Stimulated activated naive CD8-positive, alpha-beta T cell treated with anti-CD3 and anti-CD28 coated beads, Interleukin-15, Interleukin-2, amounts not matched to agents 100 ng/mL and 50 ng/mL, for 24 hours (primary cell): Measurements from ENCODE around the gene ZNF71.

Experiments used
- H3K27ac Mint-ChIP-seq: one replicate; pipeline ENCODE4 v1.8.0; 2021; ENCODE audit warnings: mild to moderate bottlenecking, mixed read lengths
- H3K27me3 Mint-ChIP-seq: one replicate; pipeline ENCODE4 v1.8.0; 2021; ENCODE audit warnings: mixed read lengths
- H3K36me3 Mint-ChIP-seq: one replicate; pipeline ENCODE4 v1.8.0; 2021; ENCODE audit warnings: low read depth, mixed read lengths
- H3K4me1 Mint-ChIP-seq: one replicate; pipeline ENCODE4 v1.8.0; 2021; ENCODE audit warnings: low read depth, mixed read lengths
- H3K4me3 Mint-ChIP-seq: one replicate; pipeline ENCODE4 v1.8.0; 2021; ENCODE audit warnings: mild to moderate bottlenecking, mixed read lengths
- H3K9me3 Mint-ChIP-seq: one replicate; pipeline ENCODE4 v1.8.0; 2021; ENCODE audit warnings: mixed read lengths

ZNF71 gene

DNA sequence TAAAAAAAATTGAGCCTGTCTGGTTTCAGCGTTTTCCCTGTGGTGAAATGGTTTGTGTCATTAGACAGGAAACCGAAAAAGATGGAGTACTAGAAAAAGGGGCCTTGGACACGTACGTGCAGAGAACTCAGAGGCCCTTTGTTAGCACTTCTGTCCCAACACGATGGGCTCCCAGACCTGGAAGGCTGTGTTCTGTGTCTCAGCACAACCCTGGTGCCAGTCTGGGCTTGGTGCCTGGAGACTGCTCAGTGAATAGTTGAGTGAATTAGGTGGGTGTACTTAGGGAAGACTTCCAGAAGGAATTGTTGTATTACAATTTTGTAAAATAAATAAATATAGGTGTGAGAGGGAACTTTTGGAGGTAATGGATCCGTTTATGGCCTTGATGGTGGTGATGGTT, 8.7 kb downstream of the ZNF71 start:
- Mint-ChIP-seq H3K9me3 (peaks cover 32% of the 10 kb centered on the region), H3K27me3 (no peaks in the 10 kb centered on the region), H3K27ac (no peak overlapping the region), H3K36me3 (peaks cover 85% of the 10 kb centered on the region), H3K4me1 (no peaks in the 10 kb centered on the region), H3K4me3 (no peak overlapping the region)

DNA sequence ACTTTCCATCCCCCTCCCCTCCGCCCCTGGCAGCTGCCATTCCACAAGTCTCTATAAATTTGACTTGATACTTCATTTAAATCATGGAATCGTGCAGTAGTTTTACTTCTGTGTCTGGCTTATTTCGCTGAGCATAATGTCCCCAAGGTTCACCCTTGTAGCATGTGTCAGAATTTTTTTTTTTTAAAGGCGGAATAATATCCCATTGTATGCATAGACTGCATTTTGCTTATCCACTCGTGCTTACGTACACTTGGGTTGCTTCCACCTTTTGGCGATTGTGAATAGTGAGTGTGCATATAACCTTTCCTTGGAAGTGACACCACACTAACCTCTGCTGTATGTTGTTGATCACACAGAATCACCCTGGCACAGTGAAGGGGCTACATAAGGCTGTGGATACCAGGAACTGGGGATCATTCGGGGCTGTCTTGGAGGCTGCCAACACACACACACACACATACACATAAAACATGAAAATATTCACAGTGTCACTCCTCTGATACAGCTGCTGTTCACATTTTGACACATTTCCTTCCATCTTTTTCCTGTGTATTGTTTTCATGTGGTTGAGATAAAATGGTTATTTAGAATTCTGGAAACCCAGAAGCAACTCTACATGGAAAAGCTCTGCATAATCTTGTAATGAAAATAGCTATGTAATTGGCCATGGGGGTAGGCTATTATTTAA, 13.3 kb downstream of the ZNF71 start:
- Mint-ChIP-seq H3K4me1 (no peaks in the 10 kb centered on the region), H3K36me3 (peaks cover 89% of the 10 kb centered on the region), H3K9me3 (peaks cover 39% of the 10 kb centered on the region), H3K27me3 (no peaks in the 10 kb centered on the region), H3K27ac (no peak overlapping the region), H3K4me3 (no peak overlapping the region)

DNA sequence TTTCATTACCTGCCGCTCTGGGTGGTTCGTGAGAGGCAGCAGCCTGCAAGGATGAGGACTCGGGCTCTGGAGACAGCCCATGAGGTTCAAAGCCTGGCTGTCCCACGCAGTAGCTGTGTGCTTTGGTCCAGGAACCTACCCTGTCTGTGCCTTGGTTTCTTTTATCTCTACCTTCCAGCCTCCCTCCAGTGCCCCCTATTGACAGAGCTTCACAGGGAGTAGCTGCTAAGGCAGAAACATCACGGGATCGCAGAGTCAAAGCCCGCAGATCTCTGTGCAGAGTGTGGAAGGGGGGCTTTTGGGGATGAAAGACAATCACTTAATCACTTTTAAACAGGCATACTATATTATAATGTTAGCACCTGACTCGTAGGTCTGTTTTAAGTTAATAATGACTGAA, 16.2 kb downstream of the ZNF71 start:
- Mint-ChIP-seq H3K27me3 (no peaks in the 10 kb centered on the region), H3K9me3 (peaks cover 56% of the 10 kb centered on the region), H3K36me3 (peaks cover 93% of the 10 kb centered on the region), H3K27ac (no peak overlapping the region), H3K4me1 (no peaks in the 10 kb centered on the region), H3K4me3 (no peak overlapping the region)

DNA sequence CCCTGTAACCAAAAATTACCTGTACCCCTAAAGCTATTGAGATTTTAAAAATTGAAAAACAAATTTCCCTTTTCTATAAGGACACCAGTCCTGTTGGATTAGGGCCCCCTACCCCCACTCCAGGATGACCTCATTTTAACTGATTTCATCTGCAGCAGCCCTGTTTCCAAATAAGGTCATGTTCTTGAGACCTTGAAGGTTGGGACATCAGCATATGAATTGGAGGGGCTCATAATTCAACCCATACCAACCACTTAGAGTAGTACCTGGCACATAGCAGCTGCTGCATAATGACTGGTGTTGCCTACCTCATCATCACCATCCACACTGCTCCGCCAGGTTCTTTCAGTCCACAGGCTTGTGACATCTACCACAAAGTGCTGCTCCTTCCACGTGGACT, 17.6 kb downstream of the ZNF71 start:
- peaks cover 69% of the 10 kb centered on the region for H3K9me3 Mint-ChIP-seq
- no peaks in the 10 kb centered on the region for H3K27me3 Mint-ChIP-seq
- no peaks in the 10 kb centered on the region for H3K4me1 Mint-ChIP-seq
- no peak overlapping the region for H3K27ac Mint-ChIP-seq
- no peak overlapping the region for H3K4me3 Mint-ChIP-seq
- H3K36me3 Mint-ChIP-seq: peaks cover 96% of the 10 kb centered on the region

DNA sequence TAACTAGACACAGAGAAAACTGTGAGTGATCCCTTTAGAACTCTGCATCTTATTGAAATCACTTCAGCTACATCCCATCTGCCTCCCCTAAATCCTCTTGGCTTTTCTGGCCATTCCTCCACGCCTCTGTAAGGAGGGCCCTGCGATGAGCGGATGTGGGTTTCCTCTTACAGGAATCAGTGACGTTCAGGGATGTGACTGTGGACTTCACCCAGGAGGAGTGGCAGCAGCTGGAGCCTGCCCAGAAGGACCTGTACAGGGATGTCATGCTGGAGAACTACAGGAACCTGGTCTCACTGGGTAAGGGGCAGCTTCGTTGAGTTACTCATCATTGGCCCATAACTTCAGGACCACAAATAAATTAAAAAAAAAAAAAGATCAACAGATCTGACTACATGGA, 18.5 kb downstream of the ZNF71 start:
- Mint-ChIP-seq H3K4me3 (no peak overlapping the region), H3K36me3 (peaks cover 95% of the 10 kb centered on the region)

DNA sequence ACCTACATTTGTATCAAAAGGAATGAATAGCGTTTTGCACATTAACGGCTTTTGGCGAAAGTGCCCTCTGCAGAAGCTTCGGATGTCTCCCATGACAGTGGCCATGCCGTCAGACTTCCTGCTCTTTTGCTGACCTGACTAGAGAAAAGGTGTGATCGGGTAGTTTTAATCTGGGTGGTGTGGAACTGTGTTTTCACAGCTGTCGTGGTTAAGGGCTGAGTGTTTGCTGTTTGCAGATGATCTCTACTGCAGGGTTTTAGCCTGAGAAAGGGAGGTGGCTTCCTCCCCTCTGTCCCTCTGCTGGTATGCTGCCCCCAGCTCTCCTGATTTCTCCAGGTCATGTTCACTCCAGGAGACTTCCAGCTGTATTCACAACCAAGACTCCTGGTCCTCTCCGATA, 22.4 kb downstream of the ZNF71 start:
- H3K9me3 Mint-ChIP-seq: peaks cover 61% of the 10 kb centered on the region
- H3K27ac Mint-ChIP-seq: no peak overlapping the region
- H3K4me3 Mint-ChIP-seq: no peak overlapping the region
- H3K4me1 Mint-ChIP-seq: no peaks in the 10 kb centered on the region
- no peaks in the 10 kb centered on the region for H3K27me3 Mint-ChIP-seq
- H3K36me3 Mint-ChIP-seq: peaks cover 91% of the 10 kb centered on the region

More for the DNA sequence above, 18.5 kb downstream of the ZNF71 start:
- no peaks in the 10 kb centered on the region for H3K27me3 Mint-ChIP-seq
- no peak overlapping the region for H3K27ac Mint-ChIP-seq
- no peaks in the 10 kb centered on the region for H3K4me1 Mint-ChIP-seq
- H3K9me3 Mint-ChIP-seq: peaks cover 71% of the 10 kb centered on the region

DNA sequence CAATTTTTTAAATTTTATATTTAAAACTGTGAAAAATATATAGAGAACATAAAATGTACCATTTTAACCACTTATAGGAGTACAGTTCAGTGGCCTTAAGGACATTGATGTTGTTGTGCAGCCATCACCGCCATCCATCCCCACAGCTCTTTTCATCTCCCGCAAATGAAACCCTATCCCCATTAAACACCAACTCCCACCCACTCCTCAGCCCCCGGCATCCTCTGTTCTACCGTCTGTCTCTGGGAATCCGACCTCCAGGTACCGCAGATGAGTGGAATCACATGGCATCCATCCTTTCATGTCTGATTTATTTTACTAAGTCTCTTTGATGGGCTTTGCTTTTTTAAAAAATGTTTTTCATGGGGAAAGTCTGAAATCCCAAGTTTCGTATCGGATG, 24.0 kb downstream of the ZNF71 start:
- peaks cover 89% of the 10 kb centered on the region for H3K36me3 Mint-ChIP-seq

DNA sequence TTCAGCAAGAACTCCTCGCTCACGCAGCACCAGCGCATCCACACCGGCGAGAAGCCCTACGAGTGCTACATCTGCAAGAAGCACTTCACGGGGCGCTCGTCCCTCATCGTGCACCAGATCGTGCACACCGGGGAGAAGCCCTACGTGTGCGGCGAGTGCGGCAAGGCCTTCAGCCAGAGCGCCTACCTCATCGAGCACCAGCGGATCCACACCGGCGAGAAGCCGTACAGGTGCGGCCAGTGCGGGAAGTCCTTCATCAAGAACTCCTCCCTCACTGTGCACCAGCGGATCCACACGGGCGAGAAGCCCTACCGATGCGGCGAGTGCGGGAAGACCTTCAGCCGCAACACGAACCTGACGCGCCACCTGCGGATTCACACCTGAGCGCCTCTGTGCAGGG, 27.3 kb downstream of the ZNF71 start:
- Mint-ChIP-seq H3K9me3 (peaks cover 33% of the 10 kb centered on the region), H3K27me3 (no peaks in the 10 kb centered on the region)

More for the DNA sequence above, 24.0 kb downstream of the ZNF71 start:
- no peak overlapping the region for H3K27ac Mint-ChIP-seq
- H3K4me1 Mint-ChIP-seq: no peaks in the 10 kb centered on the region
- H3K4me3 Mint-ChIP-seq: no peak overlapping the region
- H3K27me3 Mint-ChIP-seq: no peaks in the 10 kb centered on the region
- peaks cover 47% of the 10 kb centered on the region for H3K9me3 Mint-ChIP-seq

DNA sequence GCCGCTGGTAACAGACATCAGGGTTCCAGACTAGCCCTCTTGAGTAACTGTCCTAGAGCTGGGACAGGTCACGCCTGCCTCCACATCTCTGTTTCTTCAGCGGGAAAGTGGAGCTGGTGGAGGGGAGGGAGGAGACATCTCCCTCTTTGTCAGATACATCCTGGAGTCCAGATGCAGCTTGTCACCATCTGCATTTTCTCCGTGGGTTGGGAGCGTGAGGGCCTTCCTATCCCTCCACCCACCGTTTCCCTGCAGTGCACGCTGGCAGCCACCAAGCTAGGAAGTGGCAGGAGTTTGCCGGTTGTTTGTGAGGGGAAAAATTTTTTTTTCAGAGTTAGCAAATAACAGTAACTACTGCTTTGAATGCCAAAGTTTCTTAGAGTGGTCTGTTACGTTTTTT, 27.9 kb downstream of the ZNF71 start:
- no peaks in the 10 kb centered on the region for H3K4me1 Mint-ChIP-seq
- H3K4me3 Mint-ChIP-seq: no peak overlapping the region
- no peak overlapping the region for H3K27ac Mint-ChIP-seq
- H3K27me3 Mint-ChIP-seq: no peaks in the 10 kb centered on the region
- H3K36me3 Mint-ChIP-seq: peaks cover 67% of the 10 kb centered on the region
- peaks cover 32% of the 10 kb centered on the region for H3K9me3 Mint-ChIP-seq

More for the DNA sequence above, 27.3 kb downstream of the ZNF71 start:
- peaks cover 74% of the 10 kb centered on the region for H3K36me3 Mint-ChIP-seq
- no peak overlapping the region for H3K27ac Mint-ChIP-seq
- H3K4me1 Mint-ChIP-seq: no peaks in the 10 kb centered on the region
- H3K4me3 Mint-ChIP-seq: no peak overlapping the region

DNA sequence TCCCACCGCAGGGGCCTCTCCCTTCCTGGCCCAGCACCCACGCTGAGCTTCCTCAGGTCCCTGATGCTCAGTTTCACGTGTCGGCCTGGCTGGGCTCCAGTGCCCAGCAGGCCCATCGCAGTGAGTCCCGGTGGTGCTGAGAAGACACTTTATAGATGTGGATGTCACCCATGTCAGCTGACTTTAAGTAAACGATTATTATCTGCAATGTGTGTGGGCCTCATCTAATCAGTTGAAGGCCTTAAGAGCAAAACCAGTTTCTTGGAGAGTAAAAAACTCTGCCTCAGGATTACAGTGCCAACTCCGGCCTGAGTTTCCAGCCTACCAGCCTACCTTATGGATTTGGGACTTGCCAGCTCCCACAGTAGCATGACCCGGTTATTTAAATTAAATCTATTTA, 30.6 kb downstream of the ZNF71 start:
- Mint-ChIP-seq H3K27ac (no peak overlapping the region), H3K9me3 (peaks cover 27% of the 10 kb centered on the region), H3K27me3 (no peaks in the 10 kb centered on the region), H3K4me1 (no peaks in the 10 kb centered on the region), H3K4me3 (no peak overlapping the region), H3K36me3 (peaks cover 53% of the 10 kb centered on the region)

DNA sequence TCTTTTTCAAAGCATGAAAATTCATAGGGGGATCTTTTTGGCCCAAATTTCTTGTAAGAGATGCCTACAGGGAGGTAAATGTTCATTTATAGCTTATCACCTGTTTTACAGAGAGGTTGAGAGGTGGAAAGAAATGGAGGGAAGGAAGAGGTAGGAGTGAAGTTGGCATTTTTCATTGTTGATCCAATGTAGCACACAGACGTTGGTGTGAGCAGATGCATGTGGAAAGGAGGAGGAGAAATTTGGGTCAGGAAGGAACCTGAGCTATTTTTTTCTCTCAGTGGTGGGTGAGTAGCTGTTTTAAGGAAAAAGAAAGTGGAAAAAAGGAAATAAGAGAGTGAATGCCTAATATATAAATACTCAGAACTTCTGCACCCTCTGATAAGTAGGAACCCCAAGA, 37.9 kb downstream of the ZNF71 start:
- peaks cover 4% of the 10 kb centered on the region for H3K36me3 Mint-ChIP-seq
- no peak overlapping the region for H3K27ac Mint-ChIP-seq
- no peaks in the 10 kb centered on the region for H3K27me3 Mint-ChIP-seq
- no peaks in the 10 kb centered on the region for H3K4me1 Mint-ChIP-seq
- H3K4me3 Mint-ChIP-seq: no peak overlapping the region
- H3K9me3 Mint-ChIP-seq: peaks cover 44% of the 10 kb centered on the region

DNA sequence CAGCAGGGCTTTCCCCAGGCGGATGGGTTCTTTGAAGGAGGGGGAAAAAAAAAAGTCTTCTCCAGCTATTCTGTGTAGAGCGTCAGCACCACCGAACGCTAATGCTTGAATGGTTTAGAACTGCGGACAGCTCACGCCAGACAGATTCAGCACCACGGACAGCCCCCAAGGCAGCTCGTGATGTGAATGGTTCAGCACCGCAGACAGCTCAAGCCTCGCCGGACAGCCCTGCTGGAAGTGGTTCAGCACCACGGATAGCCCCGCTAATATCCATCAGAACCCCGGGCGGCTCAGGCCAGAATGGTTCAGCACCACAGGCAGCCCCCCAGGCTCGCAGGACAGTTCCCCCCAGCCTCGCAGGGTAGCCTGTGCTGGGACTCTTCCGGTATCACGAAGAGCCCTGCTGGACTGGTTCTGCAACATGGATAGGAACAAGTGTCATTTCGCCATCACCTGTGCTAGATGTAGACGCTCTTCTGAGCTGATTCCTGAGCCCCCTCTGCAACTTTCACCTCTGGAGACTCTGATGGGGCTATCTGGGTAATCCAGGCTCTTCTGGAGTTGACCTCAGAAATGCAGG, 43.0 kb downstream of the ZNF71 start:
- Mint-ChIP-seq H3K27ac (no peak overlapping the region), H3K4me1 (no peaks in the 10 kb centered on the region), H3K4me3 (no peak overlapping the region), H3K27me3 (peaks cover 8% of the 10 kb centered on the region), H3K36me3 (peaks cover 13% of the 10 kb centered on the region), H3K9me3 (peaks cover 49% of the 10 kb centered on the region)

DNA sequence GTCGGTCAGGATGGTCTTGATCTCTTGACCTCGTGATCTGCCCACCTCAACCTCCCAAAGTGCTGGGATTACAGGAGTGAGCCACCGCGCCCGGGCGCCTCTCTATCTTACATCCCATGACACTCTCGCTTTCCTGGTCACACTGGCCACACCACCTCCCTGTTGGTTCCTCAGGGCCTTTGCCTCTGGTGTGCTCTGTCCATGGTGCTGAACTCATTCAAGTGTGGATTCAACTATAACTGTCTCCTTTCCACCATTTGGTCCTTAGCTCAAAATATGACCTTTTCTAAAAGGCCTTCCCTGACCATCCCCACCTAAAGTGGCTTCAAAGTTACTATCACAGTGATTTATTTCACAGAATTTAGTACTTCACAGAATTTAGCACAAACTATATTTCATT, 44.1 kb downstream of the ZNF71 start:
- peaks cover 45% of the 10 kb centered on the region for H3K9me3 Mint-ChIP-seq
- peaks cover 17% of the 10 kb centered on the region for H3K27me3 Mint-ChIP-seq
- H3K4me1 Mint-ChIP-seq: no peaks in the 10 kb centered on the region
- H3K4me3 Mint-ChIP-seq: no peak overlapping the region
- no peak overlapping the region for H3K27ac Mint-ChIP-seq
- peaks cover 21% of the 10 kb centered on the region for H3K36me3 Mint-ChIP-seq

DNA sequence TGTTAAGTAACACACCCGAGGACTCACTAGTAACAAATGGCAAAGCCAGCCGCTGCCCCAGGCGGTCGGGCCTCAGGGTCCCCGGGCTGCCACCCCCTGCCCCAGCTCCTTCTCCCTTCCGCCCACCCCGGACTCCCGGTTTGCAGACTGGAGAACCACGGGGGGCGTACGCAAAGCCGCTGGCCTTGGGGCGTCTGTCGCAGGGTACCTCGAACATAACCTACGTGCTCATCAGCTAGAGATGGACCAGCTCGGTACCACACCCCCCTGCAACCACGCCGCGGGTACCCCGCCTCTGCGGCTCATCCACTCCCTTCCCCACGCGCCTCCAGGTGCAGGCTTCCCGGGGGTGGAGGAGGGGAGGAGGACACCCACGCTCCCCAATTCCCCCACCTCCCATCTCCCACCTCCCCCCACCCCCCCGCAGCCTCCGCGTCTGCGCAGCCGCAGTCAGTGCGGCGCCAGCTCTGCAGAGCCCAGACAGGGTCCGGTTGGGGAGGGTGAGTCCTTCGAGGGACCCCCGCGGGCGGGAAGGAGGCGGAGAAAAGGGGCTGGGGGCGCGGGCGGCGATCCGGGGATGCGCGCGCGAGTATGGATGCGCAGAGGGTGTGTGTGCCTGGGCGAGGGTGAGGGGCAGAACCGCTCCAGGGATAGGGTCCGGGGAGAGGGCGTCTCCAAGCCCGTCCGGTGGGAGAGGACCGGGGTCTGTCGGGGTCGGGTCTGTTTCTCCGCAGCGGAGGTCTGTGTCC, 47.8 kb downstream of the ZNF71 start, which contains the start of gene SMIM17:
Gene SMIM17, plus strand, starts transcription at position 449 of the 749 bp plus-strand sequence. CDS start 2,509 bp downstream, outside the sequence.
- Mint-ChIP-seq H3K9me3 (peaks cover 60% of the 10 kb centered on the region), H3K27ac (no peak within 1 kb of the TSS), H3K4me1 (no peaks in the 10 kb centered on the region), H3K27me3 (peaks cover 25% of the 10 kb centered on the region), H3K36me3 (peaks cover 35% of the 10 kb centered on the region), H3K4me3 (no peak within 1 kb of the TSS)

DNA sequence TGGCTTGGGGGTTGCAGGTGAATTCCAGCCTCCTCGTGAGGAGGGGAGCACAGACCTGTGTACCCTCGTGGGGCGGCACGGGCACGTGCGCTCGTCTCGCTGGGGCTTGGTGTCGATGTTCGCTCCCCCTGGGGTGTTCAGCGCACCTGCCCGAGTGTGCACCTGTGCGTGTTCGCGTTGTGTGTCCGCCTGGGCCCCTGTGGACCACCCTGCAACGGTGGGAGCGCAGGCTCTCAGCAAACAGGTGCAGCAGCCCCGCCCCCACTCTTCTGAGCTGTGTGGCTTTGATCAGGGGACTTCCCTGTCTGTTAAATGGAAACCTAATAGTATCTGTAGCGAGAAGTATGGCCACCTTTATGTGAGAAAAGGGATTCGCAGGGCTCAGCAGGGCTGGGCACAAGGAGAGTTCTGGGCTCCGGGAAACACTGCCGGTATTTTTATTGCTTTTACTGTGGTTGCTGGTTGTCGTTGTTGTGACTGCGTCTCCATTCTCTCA, 48.4 kb downstream of the ZNF71 start:
- Mint-ChIP-seq H3K9me3 (peaks cover 62% of the 10 kb centered on the region), H3K36me3 (peaks cover 42% of the 10 kb centered on the region), H3K4me3 (no peak overlapping the region), H3K4me1 (no peaks in the 10 kb centered on the region), H3K27ac (no peak overlapping the region), H3K27me3 (peaks cover 25% of the 10 kb centered on the region)
